ENCODE data around the gene SLC4A2.
A peak's percentile ranks its signal among the peaks of the same experiment; 100 is the strongest.

Gene SLC4A2

GRCh38 chr7:151014950-151015349 is 44.4 kb upstream of the SLC4A2 start:
- Histone ChIP-seq H3K4me3 (ENCODE audit: low read depth in 1 of 5, low read length in 5 of 5) (no peak overlapping the region), H3K9me3 (ENCODE audit: control insufficient read depth in 5 of 5, low read length in 5 of 5) (no peaks in the 10 kb centered on the region), H3K9ac (ENCODE audit: low read length in 5 of 5) (no peak overlapping the region), H3K36me3 (ENCODE audit: control insufficient read depth in 5 of 5, insufficient read depth in 5 of 5, low read length in 5 of 5) (peaks cover 0 to 13% (median 0%) of the 10 kb centered on the region in 5 donors), H3K4me1 (ENCODE audit: control insufficient read depth in 5 of 5, insufficient read depth in 5 of 5, low read length in 5 of 5) (peaks cover 4 to 59% (median 42%) of the 10 kb centered on the region in 5 donors), H3K27ac (ENCODE audit: low read depth, low read length) (no peak overlapping the region), H3K27me3 (ENCODE audit: control insufficient read depth in 5 of 5, insufficient read depth in 4 of 5, low read length in 5 of 5) (peaks cover 26 to 51% (median 45%) of the 10 kb centered on the region in 5 donors)

- no peak overlapping the region for H3K27ac ChIP-seq (ENCODE audit: low read depth, low read length)
- no peak overlapping the region for H3K4me3 ChIP-seq (ENCODE audit: low read depth in 1 of 5, low read length in 5 of 5)
- H3K9me3 ChIP-seq (ENCODE audit: control insufficient read depth in 5 of 5, low read length in 5 of 5), result no peaks in the 10 kb centered on the region
- H3K9ac ChIP-seq (ENCODE audit: low read length in 5 of 5), result no peak overlapping the region
- peaks cover 36 to 55% (median 43%) of the 10 kb centered on the region in 5 donors for H3K27me3 ChIP-seq (ENCODE audit: control insufficient read depth in 5 of 5, insufficient read depth in 4 of 5, low read length in 5 of 5)
- peaks cover 0 to 11% (median 0%) of the 10 kb centered on the region in 5 donors for H3K36me3 ChIP-seq (ENCODE audit: control insufficient read depth in 5 of 5, insufficient read depth in 5 of 5, low read length in 5 of 5)
- peaks cover 3 to 49% (median 33%) of the 10 kb centered on the region in 5 donors for H3K4me1 ChIP-seq (ENCODE audit: control insufficient read depth in 5 of 5, insufficient read depth in 5 of 5, low read length in 5 of 5)
Measured at GRCh38 chr7:151015967-151016366, 43.4 kb upstream of the SLC4A2 start.

- Histone ChIP-seq H3K27me3 (ENCODE audit: control insufficient read depth in 5 of 5, insufficient read depth in 4 of 5, low read length in 5 of 5) (peaks cover 37 to 55% (median 44%) of the 10 kb centered on the region in 5 donors), H3K9ac (ENCODE audit: low read length in 5 of 5) (no peak overlapping the region)
Measured at GRCh38 chr7:151016505-151016904, 42.9 kb upstream of the SLC4A2 start.

GRCh38 chr7:151016942-151017341 is 42.4 kb upstream of the SLC4A2 start:
- H3K27ac ChIP-seq (ENCODE audit: low read depth, low read length), result no peak overlapping the region
- no peaks in the 10 kb centered on the region for H3K9me3 ChIP-seq (ENCODE audit: control insufficient read depth in 5 of 5, low read length in 5 of 5)
- H3K27me3 ChIP-seq (ENCODE audit: control insufficient read depth in 5 of 5, insufficient read depth in 4 of 5, low read length in 5 of 5), result peaks cover 37 to 55% (median 45%) of the 10 kb centered on the region in 5 donors
- H3K9ac ChIP-seq (ENCODE audit: low read length in 5 of 5), result no peak overlapping the region
- no peak overlapping the region for H3K4me3 ChIP-seq (ENCODE audit: low read depth in 1 of 5, low read length in 5 of 5)
- peaks cover 0 to 11% (median 0%) of the 10 kb centered on the region in 5 donors for H3K36me3 ChIP-seq (ENCODE audit: control insufficient read depth in 5 of 5, insufficient read depth in 5 of 5, low read length in 5 of 5)
- peaks cover 3 to 44% (median 33%) of the 10 kb centered on the region in 5 donors for H3K4me1 ChIP-seq (ENCODE audit: control insufficient read depth in 5 of 5, insufficient read depth in 5 of 5, low read length in 5 of 5)

More at GRCh38 chr7:151016505-151016904, 42.9 kb upstream of the SLC4A2 start:
- no peaks in the 10 kb centered on the region for H3K9me3 ChIP-seq (ENCODE audit: control insufficient read depth in 5 of 5, low read length in 5 of 5)
- no peak overlapping the region for H3K27ac ChIP-seq (ENCODE audit: low read depth, low read length)
- H3K4me3 ChIP-seq (ENCODE audit: low read depth in 1 of 5, low read length in 5 of 5), result no peak overlapping the region
- peaks cover 3 to 47% (median 33%) of the 10 kb centered on the region in 5 donors for H3K4me1 ChIP-seq (ENCODE audit: control insufficient read depth in 5 of 5, insufficient read depth in 5 of 5, low read length in 5 of 5)
- peaks cover 0 to 11% (median 0%) of the 10 kb centered on the region in 5 donors for H3K36me3 ChIP-seq (ENCODE audit: control insufficient read depth in 5 of 5, insufficient read depth in 5 of 5, low read length in 5 of 5)

- Histone ChIP-seq H3K4me3 (ENCODE audit: low read depth in 1 of 5, low read length in 5 of 5) (no peak overlapping the region), H3K27me3 (ENCODE audit: control insufficient read depth in 5 of 5, insufficient read depth in 4 of 5, low read length in 5 of 5) (peaks cover 37 to 55% (median 45%) of the 10 kb centered on the region in 5 donors)
Measured at GRCh38 chr7:151017370-151017952, 41.9 kb upstream of the SLC4A2 start.

GRCh38 chr7:151017953-151018420 is 41.4 kb upstream of the SLC4A2 start:
- Histone ChIP-seq H3K9ac (ENCODE audit: low read length in 5 of 5) (no peak overlapping the region), H3K36me3 (ENCODE audit: control insufficient read depth in 5 of 5, insufficient read depth in 5 of 5, low read length in 5 of 5) (peaks cover 0 to 10% (median 0%) of the 10 kb centered on the region in 5 donors), H3K27ac (ENCODE audit: low read depth, low read length) (no peak overlapping the region), H3K27me3 (ENCODE audit: control insufficient read depth in 5 of 5, insufficient read depth in 4 of 5, low read length in 5 of 5) (peaks cover 37 to 50% (median 40%) of the 10 kb centered on the region in 5 donors), H3K9me3 (ENCODE audit: control insufficient read depth in 5 of 5, low read length in 5 of 5) (no peaks in the 10 kb centered on the region), H3K4me3 (ENCODE audit: low read depth in 1 of 5, low read length in 5 of 5) (peak overlapping the region in 4 of 5 donors; percentile 27 to 57 (median 46)), H3K4me1 (ENCODE audit: control insufficient read depth in 5 of 5, insufficient read depth in 5 of 5, low read length in 5 of 5) (peaks cover 0 to 33% (median 28%) of the 10 kb centered on the region in 5 donors)

More at GRCh38 chr7:151017370-151017952, 41.9 kb upstream of the SLC4A2 start:
- Histone ChIP-seq H3K9ac (ENCODE audit: low read length in 5 of 5) (no peak overlapping the region), H3K36me3 (ENCODE audit: control insufficient read depth in 5 of 5, insufficient read depth in 5 of 5, low read length in 5 of 5) (peaks cover 0 to 11% (median 0%) of the 10 kb centered on the region in 5 donors), H3K9me3 (ENCODE audit: control insufficient read depth in 5 of 5, low read length in 5 of 5) (no peaks in the 10 kb centered on the region), H3K4me1 (ENCODE audit: control insufficient read depth in 5 of 5, insufficient read depth in 5 of 5, low read length in 5 of 5) (peaks cover 0 to 38% (median 33%) of the 10 kb centered on the region in 5 donors), H3K27ac (ENCODE audit: low read depth, low read length) (no peak overlapping the region)

- H3K27ac ChIP-seq (ENCODE audit: low read depth, low read length), result no peak overlapping the region
Measured at GRCh38 chr7:151018421-151019129, 40.8 kb upstream of the SLC4A2 start.

GRCh38 chr7:151019130-151019447 is 40.3 kb upstream of the SLC4A2 start:
- Histone ChIP-seq H3K4me1 (ENCODE audit: control insufficient read depth in 5 of 5, insufficient read depth in 5 of 5, low read length in 5 of 5) (peaks cover 0 to 26% (median 18%) of the 10 kb centered on the region in 5 donors), H3K27ac (ENCODE audit: low read depth, low read length) (no peak overlapping the region), H3K9ac (ENCODE audit: low read length in 5 of 5) (no peak overlapping the region), H3K36me3 (ENCODE audit: control insufficient read depth in 5 of 5, insufficient read depth in 5 of 5, low read length in 5 of 5) (peaks cover 0 to 2% (median 0%) of the 10 kb centered on the region in 5 donors), H3K4me3 (ENCODE audit: low read depth in 1 of 5, low read length in 5 of 5) (peak overlapping the region in 3 of 5 donors; percentile 38 to 57 (median 53)), H3K9me3 (ENCODE audit: control insufficient read depth in 5 of 5, low read length in 5 of 5) (no peaks in the 10 kb centered on the region), H3K27me3 (ENCODE audit: control insufficient read depth in 5 of 5, insufficient read depth in 4 of 5, low read length in 5 of 5) (peaks cover 38 to 47% (median 42%) of the 10 kb centered on the region in 5 donors)

More at GRCh38 chr7:151018421-151019129, 40.8 kb upstream of the SLC4A2 start:
- Histone ChIP-seq H3K4me3 (ENCODE audit: low read depth in 1 of 5, low read length in 5 of 5) (peak overlapping the region in 4 of 5 donors; percentile 27 to 57 (median 46)), H3K27me3 (ENCODE audit: control insufficient read depth in 5 of 5, insufficient read depth in 4 of 5, low read length in 5 of 5) (peaks cover 38 to 51% (median 43%) of the 10 kb centered on the region in 5 donors), H3K4me1 (ENCODE audit: control insufficient read depth in 5 of 5, insufficient read depth in 5 of 5, low read length in 5 of 5) (peaks cover 0 to 29% (median 23%) of the 10 kb centered on the region in 5 donors), H3K9ac (ENCODE audit: low read length in 5 of 5) (no peak overlapping the region), H3K9me3 (ENCODE audit: control insufficient read depth in 5 of 5, low read length in 5 of 5) (no peaks in the 10 kb centered on the region), H3K36me3 (ENCODE audit: control insufficient read depth in 5 of 5, insufficient read depth in 5 of 5, low read length in 5 of 5) (peaks cover 0 to 6% (median 0%) of the 10 kb centered on the region in 5 donors)

- Histone ChIP-seq H3K27ac (ENCODE audit: low read depth, low read length) (no peak overlapping the region), H3K36me3 (ENCODE audit: control insufficient read depth in 5 of 5, insufficient read depth in 5 of 5, low read length in 5 of 5) (no peaks in the 10 kb centered on the region), H3K9me3 (ENCODE audit: control insufficient read depth in 5 of 5, low read length in 5 of 5) (no peaks in the 10 kb centered on the region), H3K4me1 (ENCODE audit: control insufficient read depth in 5 of 5, insufficient read depth in 5 of 5, low read length in 5 of 5) (peaks cover 0 to 21% (median 17%) of the 10 kb centered on the region in 5 donors), H3K27me3 (ENCODE audit: control insufficient read depth in 5 of 5, insufficient read depth in 4 of 5, low read length in 5 of 5) (peaks cover 35 to 45% (median 42%) of the 10 kb centered on the region in 5 donors), H3K9ac (ENCODE audit: low read length in 5 of 5) (no peak overlapping the region), H3K4me3 (ENCODE audit: low read depth in 1 of 5, low read length in 5 of 5) (no peak overlapping the region)
Measured at GRCh38 chr7:151020231-151020630, 39.2 kb upstream of the SLC4A2 start.

GRCh38 chr7:151023232-151023631 is 36.2 kb upstream of the SLC4A2 start:
- Histone ChIP-seq H3K36me3 (ENCODE audit: control insufficient read depth in 5 of 5, insufficient read depth in 5 of 5, low read length in 5 of 5) (no peaks in the 10 kb centered on the region), H3K4me3 (ENCODE audit: low read depth in 1 of 5, low read length in 5 of 5) (no peak overlapping the region), H3K4me1 (ENCODE audit: control insufficient read depth in 5 of 5, insufficient read depth in 5 of 5, low read length in 5 of 5) (peaks cover 0 to 17% (median 15%) of the 10 kb centered on the region in 5 donors), H3K27me3 (ENCODE audit: control insufficient read depth in 5 of 5, insufficient read depth in 4 of 5, low read length in 5 of 5) (peaks cover 20 to 34% (median 26%) of the 10 kb centered on the region in 5 donors), H3K9me3 (ENCODE audit: control insufficient read depth in 5 of 5, low read length in 5 of 5) (no peaks in the 10 kb centered on the region), H3K9ac (ENCODE audit: low read length in 5 of 5) (no peak overlapping the region), H3K27ac (ENCODE audit: low read depth, low read length) (no peak overlapping the region)
